Upper lobe of left lung (tissue), 6 donors: ENCODE results near the gene DCX. TPM values are rescaled to one million over a fixed set of nuclear protein-coding genes. Genes with fewer than 3 reads are reported as not detected.

Experiments used
- ATAC-seq, 2 donors: fragments of 200-7000 bp; cut with Tn5 transposase; one replicate each; pipeline ENCODE4 v1.9.1; 2022; ENCODE audit warnings: mild to moderate bottlenecking in 2 of 2, moderate library complexity in 2 of 2; ENCODE audit not compliant: low FRiP score in 2 of 2
- DNase-seq, 2 donors: peaks; one replicate each; pipeline ENCODE4 v3.0.0-alpha.2; 2019 to 2020
- H3K27ac ChIP-seq, 4 donors: fragments of 200-600 bp; sonication (generic); one replicate each; pipeline ENCODE4 v1.5.1; 2016 to 2019
- H3K27me3 ChIP-seq, 4 donors: fragments of 200-600 bp; sonication (generic); one replicate each; pipeline ENCODE4 v1.5.1; 2017 to 2019
- H3K36me3 ChIP-seq, 4 donors: fragments of 200-600 bp; sonication (generic); one replicate each; pipeline ENCODE4 v1.5.1; 2016 to 2019
- H3K4me1 ChIP-seq, 4 donors: fragments of 200-600 bp; sonication (generic); one replicate each; pipeline ENCODE4 v1.5.1; 2018 to 2019
- H3K4me3 ChIP-seq, 4 donors: fragments of 200-600 bp; sonication (generic); one replicate each; pipeline ENCODE4 v1.5.1; 2017 to 2019; ENCODE audit warnings: mild to moderate bottlenecking in 2 of 4, moderate library complexity in 1 of 4
- H3K9me3 ChIP-seq, 4 donors: fragments of 200-600 bp; sonication (generic); one replicate each; pipeline ENCODE4 v1.5.1; 2018 to 2019
- CTCF ChIP-seq, 6 experiments: fragments of 450-650 bp in 4 of 6; fragments of 200-600 bp in 2 of 6; sonication (generic) in 2 of 6; IDR thresholded peaks; one replicate each; pipeline ENCODE4 v1.5.1; 2016 to 2019; ENCODE audit warnings: antibody characterized with exemption in 6 of 6
- EP300 ChIP-seq, 4 donors: sonication (generic); formaldehyde crosslinking; IDR thresholded peaks; one replicate each; pipeline ENCODE4 v1.5.1; 2017; ENCODE audit warnings: antibody characterized with exemption in 4 of 4, control low read depth in 2 of 4
- POLR2A ChIP-seq, 4 donors: fragments of 450-650 bp; IDR thresholded peaks; one replicate each; pipeline ENCODE4 v1.5.1; 2016 to 2017; ENCODE audit warnings: antibody characterized with exemption in 4 of 4, mild to moderate bottlenecking in 2 of 4
- POLR2AphosphoS5 ChIP-seq, 2 donors: sonication (generic); formaldehyde crosslinking; IDR thresholded peaks; one replicate each; pipeline ENCODE4 v1.5.1; 2017; ENCODE audit warnings: antibody characterized with exemption in 2 of 2
- WGBS, 2 donors: methylation state at CpG; one replicate each; pipeline ENCODE4 v1.1.5; 2017 to 2018; 5-methylcytosine and 5-hydroxymethylcytosine counted together
- total RNA-seq, 6 donors: library from RNA; depleted of rRNA in 4 of 6; stranded (reverse); fragments of >200 nt in 4 of 6; gene quantifications; one replicate each; pipeline versions ENCODE4 v1.1.0 to v1.2.1, GENCODE V29; 2016 to 2021
- donor health status: DM: no; HTN: no; CAD: no; lungs with moderate emphysema.
- donor health status: DM: no; HTN: yes; CAD: no; lungs with severe emphysema.

Gene DCX
- total RNA-seq, 6 donors from 2014 or later = not detected

- no peak for ATAC-seq
- Histone ChIP-seq H3K9me3 (no peaks in the 10 kb centered on the region), H3K4me1 (no peaks in the 10 kb centered on the region), H3K36me3 (no peaks in the 10 kb centered on the region), H3K4me3 (no peak overlapping the region), H3K27ac (no peak overlapping the region), H3K27me3 (no peaks in the 10 kb centered on the region)
- DNase-seq = no peak
- WGBS, 2 donors = 67 to 81% methylated on average over 2 of the region's 2 CpGs
- TF ChIP-seq CTCF (IDR thresholded peaks at IDR 0.05) (no peak), POLR2A (IDR thresholded peaks at IDR 0.05) (no peak), POLR2AphosphoS5 (IDR thresholded peaks at IDR 0.05) (no peak), EP300 (IDR thresholded peaks at IDR 0.05) (no peak)
These were observed 102.9 kb downstream of the DCX start for GRCh38 chrX:111309083-111309482.

- Histone ChIP-seq H3K9me3 (no peaks in the 10 kb centered on the region), H3K4me1 (no peaks in the 10 kb centered on the region), H3K27me3 (no peaks in the 10 kb centered on the region), H3K4me3 (no peak overlapping the region), H3K36me3 (no peaks in the 10 kb centered on the region), H3K27ac (no peak overlapping the region)
- ATAC-seq = no peak
- WGBS, 2 donors = 54 to 62% methylated on average over 3 of the region's 3 CpGs
- DNase-seq = no peak
- TF ChIP-seq CTCF (IDR thresholded peaks at IDR 0.05) (no peak), EP300 (IDR thresholded peaks at IDR 0.05) (no peak), POLR2A (IDR thresholded peaks at IDR 0.05) (no peak), POLR2AphosphoS5 (IDR thresholded peaks at IDR 0.05) (no peak)
These were observed 104.0 kb downstream of the DCX start for GRCh38 chrX:111308039-111308438.

DNA sequence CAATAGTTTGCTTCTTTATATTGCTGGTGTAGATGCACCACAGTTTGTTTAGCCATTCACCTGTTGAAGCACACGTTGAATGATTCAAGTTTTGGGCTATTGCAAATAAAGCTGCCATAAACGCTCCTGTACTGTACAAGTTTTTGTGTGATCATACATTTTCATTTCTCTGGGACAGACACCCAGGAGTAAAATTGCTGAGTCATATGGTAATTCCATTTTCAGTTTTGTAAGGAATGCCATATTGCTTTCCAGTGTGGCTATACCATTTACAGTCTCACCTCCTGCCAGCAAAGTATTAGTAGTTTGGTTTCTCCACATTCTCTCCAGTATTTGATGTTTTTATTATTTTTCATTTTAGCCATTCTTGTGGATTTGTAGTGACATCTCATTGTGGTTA is 109.7 kb downstream of the DCX start:
- no peak overlapping the region for H3K4me3 ChIP-seq
- no peak for TF ChIP-seq CTCF (IDR thresholded peaks at IDR 0.05)
- TF ChIP-seq POLR2A (IDR thresholded peaks at IDR 0.05) = no peak
- TF ChIP-seq EP300 (IDR thresholded peaks at IDR 0.05) = no peak
- WGBS, 2 donors = 44 to 64% methylated on average over 2 of the region's 2 CpGs
- no peaks in the 10 kb centered on the region for H3K27me3 ChIP-seq
- H3K9me3 ChIP-seq = no peaks in the 10 kb centered on the region
- H3K36me3 ChIP-seq = no peaks in the 10 kb centered on the region
- ATAC-seq (no peak), DNase-seq (no peak)
- H3K27ac ChIP-seq = no peak overlapping the region
- no peaks in the 10 kb centered on the region for H3K4me1 ChIP-seq

DNA sequence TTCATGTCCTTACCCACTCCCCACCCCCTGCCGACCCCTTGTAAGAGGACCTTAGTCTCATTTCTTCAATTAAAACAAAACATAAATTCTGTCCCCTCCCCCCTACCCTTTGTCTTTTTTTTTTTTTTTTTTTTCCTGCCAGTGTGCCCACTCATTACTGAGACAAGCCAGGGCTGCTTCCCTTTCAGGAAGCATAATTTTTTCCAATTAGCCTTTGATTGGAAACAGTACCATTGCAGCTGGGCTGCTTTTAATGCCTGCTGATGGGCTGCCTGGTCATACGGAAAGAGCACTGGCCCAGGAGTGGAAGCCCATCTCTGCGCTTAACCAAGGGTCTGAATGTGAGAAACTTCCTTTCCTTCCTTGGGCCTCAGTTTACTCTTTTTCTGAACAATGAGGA is 123.2 kb downstream of the DCX start:
- Histone ChIP-seq H3K4me1 (no peaks in the 10 kb centered on the region), H3K36me3 (no peaks in the 10 kb centered on the region), H3K9me3 (no peaks in the 10 kb centered on the region), H3K27me3 (no peaks in the 10 kb centered on the region), H3K4me3 (no peak overlapping the region), H3K27ac (no peak overlapping the region)
- WGBS, 2 donors = 82 to 95% methylated on average over 3 of the region's 3 CpGs
- TF ChIP-seq EP300 (IDR thresholded peaks at IDR 0.05) (no peak), CTCF (IDR thresholded peaks at IDR 0.05) (no peak), POLR2A (IDR thresholded peaks at IDR 0.05) (no peak), POLR2AphosphoS5 (IDR thresholded peaks at IDR 0.05) (no peak)
- ATAC-seq = no peak
- no peak for DNase-seq

DNA sequence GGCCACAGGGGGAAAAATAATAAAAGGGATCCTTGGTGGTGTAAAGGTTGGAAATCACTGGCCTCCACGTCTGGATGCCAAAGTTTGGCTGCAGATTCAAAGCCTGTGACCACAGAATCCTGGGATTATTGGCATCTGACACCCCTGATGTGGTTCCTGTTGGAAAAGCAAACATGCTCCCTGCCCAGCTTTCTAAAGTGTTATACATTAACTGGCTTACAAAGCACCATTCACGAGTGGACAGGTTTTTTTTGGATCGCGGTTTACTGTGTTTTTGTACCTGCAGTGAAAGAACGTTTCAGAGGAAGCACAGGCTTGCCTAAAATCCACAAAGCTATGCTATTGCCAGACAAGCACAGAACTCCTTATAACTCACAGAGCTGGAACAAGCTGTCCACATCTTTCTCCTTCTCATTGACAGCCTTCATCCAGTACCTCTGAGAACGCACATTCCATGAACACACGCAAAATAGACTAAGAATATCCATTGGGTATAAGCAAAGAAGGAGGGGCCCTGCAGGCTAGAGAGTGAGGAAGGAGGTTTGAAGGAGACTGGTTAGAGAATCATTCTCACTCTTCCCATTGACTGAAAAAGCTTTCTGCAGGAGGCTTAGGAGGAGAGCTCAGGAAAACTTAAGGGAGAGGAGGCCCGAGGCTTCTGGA is 127.2 kb downstream of the DCX start:
- H3K36me3 ChIP-seq = no peaks in the 10 kb centered on the region
- H3K4me1 ChIP-seq = no peaks in the 10 kb centered on the region
- TF ChIP-seq CTCF (IDR thresholded peaks at IDR 0.05) = no peak
- TF ChIP-seq POLR2A (IDR thresholded peaks at IDR 0.05) = no peak
- TF ChIP-seq EP300 (IDR thresholded peaks at IDR 0.05) = no peak
- no peak for TF ChIP-seq POLR2AphosphoS5 (IDR thresholded peaks at IDR 0.05)
- H3K27ac ChIP-seq = no peak overlapping the region
- 41 to 70% methylated on average over 8 of the region's 8 CpGs for WGBS, 2 donors
- DNase-seq (no peak), ATAC-seq (no peak)
- no peaks in the 10 kb centered on the region for H3K9me3 ChIP-seq
- no peak overlapping the region for H3K4me3 ChIP-seq
- no peaks in the 10 kb centered on the region for H3K27me3 ChIP-seq
